Adipocyte (in vitro differentiated cells): ENCODE data around the gene POTEM.
"Not testable (repeated sequence)": the region's sequence is repeated elsewhere in the genome, so short reads cannot be mapped to it uniquely, and the experiment has no call there.

ENCODE experiments used
- DNase-seq: peaks from one replicate; pipeline ENCODE4 v3.0.0-alpha.2; 2015; ENCODE audit warnings: low read depth
- H3K27me3 ChIP-seq: replicated peaks from 2 replicates; pipeline ENCODE4 v1.7.0; 2013; ENCODE audit warnings: mild to moderate bottlenecking, low read length, moderate library complexity; ENCODE audit not compliant: control insufficient read depth, insufficient read depth
- H3K36me3 ChIP-seq: 2 replicates; pipeline ENCODE4 v1.7.0; 2013; ENCODE audit warnings: low read length, mild to moderate bottlenecking, moderate library complexity; ENCODE audit not compliant: control insufficient read depth, insufficient read depth, severe bottlenecking
- H3K4me1 ChIP-seq: 2 replicates; pipeline ENCODE4 v1.7.0; 2013; ENCODE audit warnings: mild to moderate bottlenecking, low read length, moderate library complexity; ENCODE audit not compliant: control insufficient read depth, insufficient read depth
- H3K4me3 ChIP-seq: 2 replicates; pipeline ENCODE4 v1.7.0; 2013; ENCODE audit warnings: mild to moderate bottlenecking, low read length, moderate library complexity
- H3K9ac ChIP-seq: 2 replicates; pipeline ENCODE4 v1.7.0; 2013; ENCODE audit warnings: mild to moderate bottlenecking, low read length, moderate library complexity
- H3K9me3 ChIP-seq: 2 replicates; pipeline ENCODE4 v1.7.0; 2013; ENCODE audit warnings: mild to moderate bottlenecking, low read length, moderate library complexity; ENCODE audit not compliant: control insufficient read depth

The POTEM gene

GRCh38 chr14:19038060-19038664 lies 70.9 kb downstream of the POTEM start:
- not testable (repeated sequence) for DNase-seq

GRCh38 chr14:19038785-19039184 lies 71.6 kb downstream of the POTEM start:
- H3K9ac ChIP-seq, H3K4me1 ChIP-seq, H3K9me3 ChIP-seq, H3K36me3 ChIP-seq, H3K27me3 ChIP-seq, DNase-seq, H3K4me3 ChIP-seq: not testable (repeated sequence)

More at GRCh38 chr14:19038060-19038664, 70.9 kb downstream of the POTEM start:
- not testable (repeated sequence) for H3K9ac ChIP-seq, H3K36me3 ChIP-seq, H3K27me3 ChIP-seq, H3K4me1 ChIP-seq, H3K4me3 ChIP-seq, H3K9me3 ChIP-seq

GRCh38 chr14:19043384-19043783 lies 76.2 kb downstream of the POTEM start:
- H3K36me3 ChIP-seq, H3K27me3 ChIP-seq, DNase-seq, H3K4me1 ChIP-seq, H3K9me3 ChIP-seq, H3K9ac ChIP-seq, H3K4me3 ChIP-seq: not testable (repeated sequence)
